ENCODE data around the gene CDADC1.

GRCh38 chr13:49219647-49220035 lies 28.1 kb upstream of the CDADC1 start:
- TF ChIP-seq MXI1 (IDR thresholded peaks at IDR 0.05; ENCODE audit: low read depth, low read length) (no peak), CTCF (IDR thresholded peaks at IDR 0.05) (no peak), SIN3A (IDR thresholded peaks at IDR 0.05; ENCODE audit: borderline replicate concordance, low read depth, low read length) (no peak), RFX5 (IDR thresholded peaks at IDR 0.05; ENCODE audit: low read length) (no peak), PBX3 (IDR thresholded peaks at IDR 0.05) (no peak), RAD21 (IDR thresholded peaks at IDR 0.05; ENCODE audit: low read length) (no peak), SMC3 (IDR thresholded peaks at IDR 0.05; ENCODE audit: low read depth, low read length) (no peak), EZH2phosphoT487 (IDR thresholded peaks at IDR 0.05; ENCODE audit: borderline replicate concordance, low read depth) (no peak), GABPA (IDR thresholded peaks at IDR 0.05; ENCODE audit: low read depth) (no peak), YY1 (IDR thresholded peaks at IDR 0.05; ENCODE audit: low read depth) (no peak)

Data from SK-N-SH (cell line).